Measurements from ENCODE around the gene KCNK18. TPM values are rescaled to one million over a fixed set of nuclear protein-coding genes. Genes with fewer than 3 reads are reported as not detected.

The KCNK18 gene
- total and polyA plus RNA-seq, 2 of the 8 experiments (the other 6 are each of a cell fraction or from before 2014, with no cell fraction given) = not detected

GRCh38 chr10:117164592-117165537 is 32.4 kb upstream of the KCNK18 start:
- peak overlapping the region in 1 of 4 experiments; percentile 48; a peak in 3 of 8 replicates for H3K4me3 ChIP-seq (ENCODE audit: extremely low read depth in 1 of 4, insufficient read depth in 2 of 4, low read depth in 3 of 4, low read length in 4 of 4)
- peaks cover 8% of the 10 kb centered on the region for H3K23me2 ChIP-seq (ENCODE audit: low read depth, low read length)
- no peak overlapping the region for H2AK5ac ChIP-seq (ENCODE audit: low read depth, low read length)
- H3K18ac ChIP-seq (ENCODE audit: extremely low read depth, low read length) = no peak overlapping the region; the same call in 1 of the 2 replicates
- no peaks in the 10 kb centered on the region for H3K79me2 ChIP-seq (ENCODE audit: control insufficient read depth in 1 of 2, insufficient read depth in 2 of 2, low read length in 2 of 2)
- H3K36me3 ChIP-seq (ENCODE audit: control insufficient read depth in 2 of 4, insufficient read depth in 4 of 4, low read length in 3 of 4) = 0 out of 8 replicates have a peak, but pooled peaks cover 0 to 3% (median 0%) of the 10 kb centered on the region in 4 experiments
- no peaks in the 10 kb centered on the region for H3K9me3 ChIP-seq (ENCODE audit: insufficient read depth in 2 of 2, low read depth in 1 of 2, low read length in 1 of 2)
- no peak overlapping the region for H3K14ac ChIP-seq (ENCODE audit: insufficient read length)
- WGBS, 2 experiments (ENCODE audit: extremely low coverage in 1 of 2, insufficient coverage in 1 of 2, insufficient read length in 1 of 2, insufficient replicate concordance in 2 of 2, low coverage in 1 of 2, low lambda C conversion rate in 2 of 2, missing lambda C conversion rate in 1 of 2) = 8% methylated on average over 32 of the region's 32 CpGs; no CpG with 5 or more reads in 1 of the 2 experiments
- peaks cover 19 to 21% of the 10 kb centered on the region in 2 experiments for H4K20me1 ChIP-seq (replicated peaks in 1 of 2; ENCODE audit: control insufficient read depth in 1 of 2, insufficient read depth in 2 of 2, low read length in 2 of 2)
- no peak overlapping the region for H2BK15ac ChIP-seq (ENCODE audit: low read length)
- H2BK120ac ChIP-seq (replicated peaks; ENCODE audit: low read depth, low read length) = no peak overlapping the region
- H3K9ac ChIP-seq (replicated peaks in 1 of 4; ENCODE audit: extremely low read depth in 1 of 4, low read depth in 3 of 4, low read length in 3 of 4) = no peak overlapping the region
- H2AFZ ChIP-seq (ENCODE audit: low read length) = no peak overlapping the region
- no peak overlapping the region for H3K27ac ChIP-seq (ENCODE audit: low read depth, low read length)
- peaks cover 5 to 24% (median 9%) of the 10 kb centered on the region in 4 experiments for H3K4me1 ChIP-seq (replicated peaks in 1 of 4; ENCODE audit: control insufficient read depth in 3 of 4, insufficient read depth in 4 of 4, low read length in 3 of 4)
- H4K8ac ChIP-seq (ENCODE audit: extremely low read depth, insufficient read depth, low read length) = no peak overlapping the region
- no peaks in the 10 kb centered on the region for H3K79me1 ChIP-seq (ENCODE audit: low read depth, low read length)
- DNase-seq (ENCODE audit: low read depth in 1 of 2, low spot score in 2 of 2) = peak in 1 of 2 experiments; percentile 50
- TF ChIP-seq RNF2 (IDR thresholded peaks at IDR 0.05; ENCODE audit: borderline replicate concordance, low read depth, low read length, missing control alignments, poor library complexity, severe bottlenecking) = peak; percentile 93
- TF ChIP-seq EZH2 (IDR thresholded peaks at IDR 0.05; ENCODE audit: low read depth, low read length, severe bottlenecking) = peak; percentile 57
- TF ChIP-seq SUZ12 (IDR thresholded peaks at IDR 0.05; ENCODE audit: low read length) = peak; percentile 78
- TF ChIP-seq ATF2 (IDR thresholded peaks at IDR 0.05; ENCODE audit: low read length) = no peak
- H3K4ac ChIP-seq (replicated peaks; ENCODE audit: insufficient read length, low read depth, low read length) = no peak overlapping the region
- peak overlapping the region; percentile 38 to 62; a peak in 3 of 4 replicates for H3K4me2 ChIP-seq (ENCODE audit: insufficient read depth in 1 of 2, low read depth in 2 of 2, low read length in 2 of 2)
- peaks cover 80 to 98% (median 96%) of the 10 kb centered on the region in 4 experiments for H3K27me3 ChIP-seq (replicated peaks in 1 of 4; ENCODE audit: control insufficient read depth in 3 of 4, extremely low read depth in 1 of 4, insufficient read depth in 3 of 4, low read length in 3 of 4)
- ChIA-PET CTCF (ENCODE audit: partially characterized antibody) (interaction anchor here (0.9 to 15.5 kb wide), 13 partner anchors 7 to 386 kb away, joined by 3 to 531 read pairs (median 10); partner anchors contain the start of gene VAX1), POLR2A (ENCODE audit: partially characterized antibody) (interaction anchor here (0.7 to 4.6 kb wide), 2 partner anchors 29 to 35 kb away, joined by 3 to 24 read pairs; partner anchors contain the start of gene VAX1)
- no peak overlapping the region for H3K23ac ChIP-seq (ENCODE audit: insufficient read length)
- no peak for FAIRE-seq
- no peak overlapping the region for H3K56ac ChIP-seq (replicated peaks; ENCODE audit: insufficient read length, low read depth, low read length)
- no peak overlapping the region for H4K91ac ChIP-seq (replicated peaks; ENCODE audit: insufficient read length, low read length)
- H2BK12ac ChIP-seq (ENCODE audit: low read depth, low read length) = peak overlapping the region; percentile 60; the same call in 1 of the 2 replicates
- no peak overlapping the region for H2BK5ac ChIP-seq (ENCODE audit: low read depth, low read length)
- H4K5ac ChIP-seq (ENCODE audit: insufficient read length, low read depth, low read length) = no peak overlapping the region
- H2BK20ac ChIP-seq (ENCODE audit: low read length) = no peak overlapping the region

All from H1 (cell line).